H7 (cell line): ENCODE measurements around the gene PLEKHG2. TPM values are rescaled to one million over a fixed set of nuclear protein-coding genes. Genes with fewer than 3 reads are reported as not detected.

ENCODE experiments used
- DNase-seq: peaks from one replicate; pipeline ENCODE4 v3.0.0; 2012
- H3K27me3 ChIP-seq: 2 replicates; pipeline ENCODE4 v1.6.0; 2011; ENCODE audit warnings: mild to moderate bottlenecking, low read length; ENCODE audit not compliant: control insufficient read depth, insufficient read depth
- H3K36me3 ChIP-seq: replicated peaks from 2 replicates; pipeline ENCODE4 v1.5.1; 2011; ENCODE audit warnings: low read length; ENCODE audit not compliant: control insufficient read depth, insufficient read depth
- H3K4me3 ChIP-seq: 2 replicates; pipeline ENCODE4 v1.5.1; 2011; ENCODE audit warnings: low read depth, mild to moderate bottlenecking, control low read depth, low read length, moderate library complexity; ENCODE audit not compliant: insufficient read depth
- total RNA-seq: library from RNA; depleted of rRNA; stranded (reverse); fragments of >200 nt; shearing (Covaris generic); gene quantifications from 2 replicates; pipeline ENCODE4 v1.2.3, GENCODE V29; 2014

The PLEKHG2 gene
- total RNA-seq, 1 experiment from 2014 or later, result 90.9 TPM

- peaks cover 62% of the 10 kb centered on the region for H3K36me3 ChIP-seq
- peak; percentile 36 for DNase-seq
- no peaks in the 10 kb centered on the region for H3K27me3 ChIP-seq
- no peak overlapping the region for H3K4me3 ChIP-seq
Measured at GRCh38 chr19:39380521-39381502, 31.7 kb upstream of the PLEKHG2 start.

DNA sequence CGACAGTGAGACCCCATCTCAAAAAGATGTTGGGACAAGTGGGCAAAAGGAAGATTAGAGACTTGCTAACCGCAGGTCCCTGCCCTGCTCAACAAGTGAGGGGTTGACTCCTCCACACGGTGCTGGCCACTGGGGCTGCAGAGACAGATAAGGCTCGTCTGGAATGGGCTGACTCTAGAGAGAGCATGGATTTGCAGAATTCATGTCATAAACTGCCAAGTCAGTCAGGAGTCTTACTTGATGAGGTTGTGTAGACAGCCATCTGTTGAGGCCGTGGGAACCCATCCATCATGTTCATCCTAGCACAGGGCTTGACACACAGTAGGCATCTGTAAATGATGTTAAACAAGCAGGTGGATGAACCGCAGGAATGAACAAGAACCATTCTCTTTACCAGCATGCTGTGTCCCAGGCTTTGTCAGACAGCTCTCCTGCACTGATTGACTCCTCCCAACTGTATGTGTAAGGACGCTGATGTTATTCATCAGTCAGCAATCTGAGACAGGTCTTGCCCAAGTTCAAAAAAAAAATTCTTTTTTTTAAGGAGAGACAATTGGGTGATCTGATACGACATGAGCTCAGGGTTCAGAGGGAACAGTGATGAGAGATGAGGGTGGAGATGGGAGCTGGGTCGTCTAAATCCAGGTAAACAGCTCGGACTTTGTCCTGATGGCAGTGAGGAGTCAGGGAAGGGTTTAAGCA, 30.4 kb upstream of the PLEKHG2 start:
- H3K4me3 ChIP-seq, result no peak overlapping the region
- H3K36me3 ChIP-seq, result peaks cover 52% of the 10 kb centered on the region
- no peak for DNase-seq
- H3K27me3 ChIP-seq, result no peaks in the 10 kb centered on the region

GRCh38 chr19:39382991-39383828, 29.3 kb upstream of the PLEKHG2 start:
- H3K36me3 ChIP-seq, result peaks cover 45% of the 10 kb centered on the region
- H3K27me3 ChIP-seq, result no peaks in the 10 kb centered on the region
- peak; percentile 37 for DNase-seq
- H3K4me3 ChIP-seq, result no peak overlapping the region

DNA sequence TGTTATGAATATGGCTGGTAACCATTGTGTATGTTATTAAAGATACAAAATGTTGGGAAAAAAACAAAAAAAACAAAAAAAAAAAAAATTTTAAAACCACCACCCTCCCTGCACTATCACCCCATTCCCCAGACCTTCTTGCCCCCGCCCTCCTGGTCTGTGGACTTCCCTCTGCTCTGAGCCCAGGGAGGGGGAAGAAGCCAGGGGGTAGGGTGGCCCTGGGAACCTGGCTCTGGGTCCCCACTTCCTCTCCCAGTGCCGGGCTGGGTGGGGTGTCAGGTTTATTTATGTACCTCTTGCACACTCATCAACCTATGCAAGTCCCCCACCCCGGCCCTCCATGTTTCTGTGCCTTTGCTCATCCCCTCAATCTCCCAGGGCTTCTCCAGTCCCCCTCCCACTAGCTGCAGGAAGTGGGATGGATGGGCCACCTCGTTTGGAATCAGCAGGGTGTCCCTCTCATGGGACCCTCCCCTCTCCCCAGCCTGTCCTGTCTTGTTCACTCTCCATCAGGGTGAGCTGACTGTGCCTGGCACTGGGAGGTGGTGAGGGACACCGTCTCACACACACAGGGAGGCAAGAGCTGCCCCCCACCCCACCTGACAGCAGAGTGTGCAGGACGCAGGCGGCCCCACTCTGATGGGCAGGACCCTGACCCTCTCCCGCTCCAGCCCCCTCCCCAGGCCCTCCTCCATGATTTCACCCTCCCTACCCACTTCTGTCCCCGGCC, 27.5 kb upstream of the PLEKHG2 start:
- peaks cover 40% of the 10 kb centered on the region for H3K36me3 ChIP-seq
- no peaks in the 10 kb centered on the region for H3K27me3 ChIP-seq
- H3K4me3 ChIP-seq, result no peak overlapping the region
- DNase-seq, result peak; percentile 76

DNA sequence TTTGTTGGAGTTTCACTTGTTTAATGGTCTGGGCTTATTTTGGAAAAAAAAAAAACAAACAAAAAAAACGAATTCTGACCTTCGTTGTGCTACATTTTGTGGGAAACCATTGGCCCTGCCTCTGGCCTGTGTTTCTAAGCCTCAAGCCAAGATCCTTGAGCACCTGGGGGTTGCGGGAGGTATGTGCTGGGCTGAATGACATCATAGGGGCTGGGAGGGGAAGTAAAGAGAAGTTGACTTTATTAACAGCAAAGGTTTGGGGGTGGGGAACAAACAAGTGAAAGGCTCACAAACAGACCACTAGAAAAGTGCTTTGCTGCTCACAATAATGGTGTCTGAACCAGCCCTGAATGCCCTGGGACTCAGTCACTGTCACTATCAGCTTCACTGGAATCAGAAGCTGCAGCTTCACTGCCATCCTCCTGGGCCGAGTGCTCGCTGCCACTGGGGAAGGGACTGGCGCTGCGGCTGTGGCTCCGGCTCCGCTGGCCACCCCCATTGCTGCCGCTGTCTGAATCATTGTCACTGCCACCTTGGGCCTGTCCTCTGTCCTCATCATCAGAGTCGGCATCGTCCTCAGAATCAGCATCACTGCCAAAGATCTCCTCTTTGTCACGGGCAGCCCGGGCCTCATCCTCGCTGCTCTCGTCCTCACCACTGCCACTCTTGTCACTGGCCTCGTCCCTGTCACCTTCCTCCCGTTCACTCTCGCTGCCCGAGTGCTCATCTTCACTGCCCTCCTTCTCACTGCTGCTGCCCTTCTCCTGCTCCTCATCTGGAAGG, 26.6 kb upstream of the PLEKHG2 start:
- H3K36me3 ChIP-seq, result peaks cover 35% of the 10 kb centered on the region
- no peaks in the 10 kb centered on the region for H3K27me3 ChIP-seq
- H3K4me3 ChIP-seq, result no peak overlapping the region
- peak; percentile 55 for DNase-seq

- DNase-seq, result peak; percentile 36
- no peaks in the 10 kb centered on the region for H3K27me3 ChIP-seq
- no peak overlapping the region for H3K4me3 ChIP-seq
- H3K36me3 ChIP-seq, result peaks cover 29% of the 10 kb centered on the region
Measured at GRCh38 chr19:39386557-39386956, 25.9 kb upstream of the PLEKHG2 start.

DNA sequence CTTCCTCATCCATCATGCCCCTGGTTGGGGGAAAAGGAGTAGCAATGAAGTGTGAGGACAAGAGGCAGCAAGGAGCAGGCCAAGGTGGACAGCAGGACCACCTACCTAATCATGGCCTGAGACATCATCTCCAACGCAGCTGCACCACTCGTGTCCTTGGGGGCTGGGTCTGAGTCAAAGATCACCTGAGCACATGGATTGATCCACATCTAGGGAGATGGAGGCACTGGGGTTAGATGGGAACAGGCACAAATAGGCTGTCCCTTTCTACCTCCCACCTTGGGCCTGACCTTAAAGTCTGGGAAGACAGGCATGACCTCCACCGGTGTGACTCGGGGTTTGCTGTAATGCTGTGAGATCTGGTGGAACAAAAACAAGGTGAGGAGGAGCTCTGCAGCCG, 23.8 kb upstream of the PLEKHG2 start:
- H3K27me3 ChIP-seq, result no peaks in the 10 kb centered on the region
- no peak overlapping the region for H3K4me3 ChIP-seq
- H3K36me3 ChIP-seq, result peaks cover 20% of the 10 kb centered on the region
- no peak for DNase-seq

DNA sequence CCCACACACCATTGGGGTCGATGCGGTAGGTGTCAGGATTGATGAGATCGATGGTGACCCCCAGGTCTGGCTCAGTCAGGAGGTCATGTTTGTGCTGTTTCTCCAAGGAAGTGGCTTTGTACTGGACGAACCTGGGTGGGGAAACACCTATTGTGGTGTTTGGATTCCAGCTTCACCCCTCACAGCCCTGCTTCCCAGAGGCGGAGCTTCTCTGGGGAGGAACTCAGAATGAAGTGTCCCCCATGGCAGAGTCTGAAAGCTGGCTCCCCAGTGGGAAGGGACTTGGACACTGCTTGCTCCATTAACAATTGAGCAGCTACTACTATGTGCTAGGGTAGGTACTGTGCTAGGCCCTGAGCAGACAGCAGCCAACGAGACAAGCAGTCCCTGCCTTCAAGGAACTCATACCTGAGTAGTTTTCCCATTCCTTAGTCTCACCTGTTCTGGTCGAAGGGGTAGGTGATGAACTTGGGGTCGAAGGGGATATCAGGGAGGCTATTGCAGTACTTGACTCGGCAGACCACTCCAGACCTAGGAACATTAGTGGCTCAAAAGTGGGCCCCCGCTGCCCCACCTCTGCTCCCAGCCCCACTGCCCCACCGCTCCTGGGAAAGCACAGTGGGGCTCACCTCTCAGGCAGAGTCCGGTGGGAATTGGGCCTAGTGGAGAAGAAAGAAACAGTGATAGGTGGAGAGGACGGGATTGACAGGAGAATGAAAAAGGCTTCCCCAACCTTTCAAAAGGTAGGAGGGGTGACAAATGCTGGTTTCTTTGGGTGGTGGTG, 22.6 kb upstream of the PLEKHG2 start:
- Histone ChIP-seq H3K4me3 (peak overlapping the region; percentile 76), H3K27me3 (no peaks in the 10 kb centered on the region), H3K36me3 (peaks cover 21% of the 10 kb centered on the region)
- no peak for DNase-seq

- no peak for DNase-seq
- no peaks in the 10 kb centered on the region for H3K27me3 ChIP-seq
- H3K36me3 ChIP-seq, result peaks cover 22% of the 10 kb centered on the region
- H3K4me3 ChIP-seq, result peak overlapping the region; percentile 76
Measured at GRCh38 chr19:39390451-39390750, 22.1 kb upstream of the PLEKHG2 start.

DNA sequence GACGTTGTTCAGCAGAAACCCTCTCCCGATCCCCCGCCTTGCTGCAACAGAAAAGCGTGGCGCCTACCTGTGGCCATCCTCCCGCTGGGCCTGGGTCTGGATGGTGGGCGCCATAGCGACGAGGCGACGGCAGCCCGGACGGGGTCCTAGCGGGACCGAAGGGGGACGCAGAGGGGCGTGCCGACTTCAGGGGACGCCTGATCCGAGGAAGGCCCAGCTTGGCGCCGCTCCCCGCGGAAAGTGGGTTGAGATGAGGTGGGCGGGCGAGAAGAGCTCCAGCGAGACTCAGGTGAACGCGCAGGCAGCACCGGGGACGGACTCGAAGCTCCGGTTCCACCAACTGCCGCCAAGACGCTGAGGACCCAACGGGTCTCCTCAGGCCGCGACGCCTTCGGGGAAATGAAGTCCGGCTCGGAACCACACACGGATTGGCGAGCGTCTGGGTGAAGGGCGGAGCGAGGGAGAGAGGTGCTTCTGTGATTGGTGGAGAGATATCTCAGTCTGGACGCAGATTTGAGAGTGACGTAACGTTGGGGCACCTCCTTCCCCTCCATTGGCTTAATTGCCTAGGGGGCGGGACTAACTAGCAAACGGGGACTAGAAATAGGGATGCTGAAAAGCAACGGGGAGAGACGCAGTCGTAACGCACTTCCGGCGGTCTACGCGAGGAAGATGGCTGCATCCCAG, 21.6 kb upstream of the PLEKHG2 start, which contains the start of the genes MED29 and PAF1:
TSS of gene MED29 (plus strand) at position 628 of the 687 bp plus-strand sequence. CDS start at position 673, 45 bp downstream.
TSS of gene PAF1 (minus strand) at position 356 of the 687 bp plus-strand sequence. CDS start at position 114, 242 bp downstream.
- H3K36me3 ChIP-seq, result peaks cover 20% of the 10 kb centered on the region
- peak within 1 kb of the TSS; percentile 76 for H3K4me3 ChIP-seq
- H3K27me3 ChIP-seq, result no peaks in the 10 kb centered on the region
- DNase-seq, result peak; percentile 99

DNA sequence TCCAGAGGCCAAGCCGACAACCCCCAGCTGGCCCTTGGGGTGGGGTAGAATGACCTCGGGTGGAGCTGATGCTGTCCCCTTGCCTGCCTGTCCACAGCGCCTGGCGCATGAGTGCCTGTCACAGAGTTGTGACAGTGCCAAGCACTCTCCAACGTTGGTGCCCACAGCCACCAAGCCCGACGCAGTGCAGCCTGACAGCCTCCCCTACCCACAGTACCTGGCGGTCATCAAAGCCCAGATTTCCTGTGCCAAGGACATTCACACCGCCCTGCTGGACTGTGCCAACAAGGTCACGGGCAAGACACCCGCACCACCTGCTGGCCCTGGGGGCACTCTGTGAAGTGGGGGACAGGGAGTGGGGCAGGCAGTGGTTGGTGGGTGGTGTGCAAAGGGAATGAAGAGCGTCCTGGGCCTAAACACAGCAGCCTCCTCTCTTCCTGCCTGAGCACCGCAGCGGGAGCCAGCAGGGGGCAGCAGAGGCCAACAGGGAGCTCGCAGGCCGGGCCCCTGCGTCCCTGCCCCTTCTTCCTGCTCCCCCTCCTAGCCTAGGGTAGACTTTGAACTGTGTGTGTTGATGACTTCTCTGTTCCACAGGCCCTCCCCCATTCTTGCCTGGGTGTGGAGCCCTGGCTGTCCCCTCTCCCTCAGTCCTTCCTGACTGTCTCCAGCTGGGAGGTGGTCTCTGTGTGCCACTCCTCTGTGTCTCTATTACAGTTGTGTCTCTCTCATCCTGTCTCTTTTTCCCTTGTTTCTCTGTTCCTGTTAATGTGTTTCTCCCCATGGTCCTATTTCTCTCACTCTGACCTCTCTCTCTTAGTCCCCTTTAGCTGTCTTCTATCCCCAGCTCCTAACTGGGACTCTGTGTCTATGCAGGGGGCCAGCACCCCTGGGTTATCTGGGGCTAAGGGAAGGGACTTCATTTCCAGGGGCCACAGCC, 14.8 kb upstream of the PLEKHG2 start:
- DNase-seq, result peak; percentile 97
- Histone ChIP-seq H3K4me3 (no peak overlapping the region), H3K36me3 (peaks cover 12% of the 10 kb centered on the region), H3K27me3 (no peaks in the 10 kb centered on the region)
